Activated CD4-positive, alpha-beta T cell treated with anti-CD3 and anti-CD28 coated beads, Interleukin-2, amount 10 ng/mL, durations not matched to agents 24 days and 14 days (primary cell): ENCODE results near the gene ARHGAP4. TPM values are rescaled to one million over a fixed set of nuclear protein-coding genes. Genes with fewer than 3 reads are reported as not detected.
A peak's percentile ranks its signal among the peaks of the same experiment; 100 is the strongest.

Source experiments
- DNase-seq: peaks from one replicate; pipeline ENCODE4 v3.0.0; 2022
- H3K27ac Mint-ChIP-seq: one replicate; pipeline ENCODE4 v1.8.0; 2022; ENCODE audit warnings: mild to moderate bottlenecking, mixed read lengths
- H3K27me3 Mint-ChIP-seq: one replicate; pipeline ENCODE4 v1.8.0; 2022; ENCODE audit warnings: mixed read lengths
- H3K36me3 Mint-ChIP-seq: one replicate; pipeline ENCODE4 v1.8.0; 2022; ENCODE audit warnings: low read depth, mild to moderate bottlenecking, mixed read lengths
- H3K4me1 Mint-ChIP-seq: one replicate; pipeline ENCODE4 v1.8.0; 2021; ENCODE audit warnings: mixed read lengths
- H3K4me3 Mint-ChIP-seq: one replicate; pipeline ENCODE4 v1.8.0; 2022; ENCODE audit warnings: mild to moderate bottlenecking, moderate library complexity, mixed read lengths
- H3K9me3 Mint-ChIP-seq: one replicate; pipeline ENCODE4 v1.8.0; 2021; ENCODE audit warnings: mixed read lengths
- intact Hi-C: fragments of 100-400 bp; cut with micrococcal nuclease; formaldehyde crosslinking; loops from one replicate; pipeline ENCODE4 v1.15.1; 2023
- total RNA-seq: library from RNA; stranded (reverse); gene quantifications from 2 replicates; pipeline ENCODE4 v1.2.3, GENCODE V29; 2022

Gene ARHGAP4
- total RNA-seq, 1 donor from 2014 or later = 137 TPM

DNA sequence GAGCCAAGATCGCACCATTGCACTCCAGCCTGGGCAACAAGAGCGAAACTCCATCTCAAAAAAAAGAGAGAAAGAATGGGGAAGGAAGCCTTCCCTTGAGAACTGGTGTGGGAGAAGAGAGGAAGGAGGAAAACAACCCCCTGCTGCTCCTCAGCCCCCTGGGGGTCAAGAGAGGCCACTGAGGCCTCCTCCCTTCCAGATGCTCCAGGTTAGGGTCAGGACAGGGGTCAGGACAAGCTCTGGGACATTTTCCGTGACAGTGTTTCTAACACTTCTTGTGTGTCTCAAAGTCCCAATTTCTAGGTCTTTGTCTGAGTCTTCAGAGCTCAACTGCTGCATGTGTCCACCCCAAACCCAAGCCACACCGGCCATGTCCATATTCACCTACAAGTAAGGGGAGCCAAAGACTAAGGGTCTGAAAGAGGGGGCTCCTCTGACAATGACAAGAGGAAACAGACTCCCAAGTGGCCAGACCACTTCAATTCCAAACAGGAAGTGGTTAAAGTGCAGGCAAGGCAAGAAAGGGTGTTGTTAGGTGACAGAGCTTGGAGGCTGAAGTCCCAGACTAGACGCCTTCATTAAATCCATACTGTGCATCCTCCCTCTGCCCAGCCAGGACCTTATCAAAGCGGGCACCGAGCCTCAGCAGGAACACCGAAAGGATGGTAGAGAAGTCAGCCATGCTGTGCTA lies 48.3 kb downstream of the ARHGAP4 start:
- peaks cover 16% of the 10 kb centered on the region for H3K27me3 Mint-ChIP-seq
- peak overlapping the region; percentile 43 for H3K4me3 Mint-ChIP-seq
- H3K9me3 Mint-ChIP-seq = no peaks in the 10 kb centered on the region
- no peak overlapping the region for H3K27ac Mint-ChIP-seq
- peaks cover 20% of the 10 kb centered on the region for H3K4me1 Mint-ChIP-seq
- no peaks in the 10 kb centered on the region for H3K36me3 Mint-ChIP-seq
- no peak for DNase-seq
- intact Hi-C loops = loop anchor here (5.0 to 10.0 kb wide), 2 partner anchors 47 to 55 kb away; partner anchors contain the start of gene ARHGAP4

DNA sequence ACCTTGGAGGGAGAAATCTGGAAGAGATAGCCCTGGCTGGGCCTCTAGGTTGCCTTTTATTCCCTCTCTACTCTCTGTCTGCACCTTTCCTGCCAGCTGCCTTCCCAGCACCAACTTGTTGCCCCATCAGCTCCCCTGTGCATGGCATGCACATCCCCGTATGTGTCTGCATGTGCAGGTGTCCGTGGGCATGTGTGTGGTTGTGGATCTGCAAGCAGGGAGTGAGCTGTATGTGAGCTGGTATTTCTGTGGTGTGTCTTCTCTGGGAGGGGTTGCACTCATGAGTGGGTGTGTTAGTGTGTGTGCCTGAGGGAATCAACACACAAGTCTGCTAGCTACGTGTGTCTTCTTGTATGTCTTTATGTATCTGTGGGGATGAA lies 50.0 kb downstream of the ARHGAP4 start:
- Mint-ChIP-seq H3K4me3 (no peak overlapping the region), H3K36me3 (no peaks in the 10 kb centered on the region), H3K9me3 (no peaks in the 10 kb centered on the region), H3K27me3 (peaks cover 17% of the 10 kb centered on the region), H3K4me1 (peaks cover 18% of the 10 kb centered on the region), H3K27ac (peak overlapping the region; percentile 1)
- no peak for DNase-seq
- intact Hi-C loops = loop anchor here (5.0 to 10.0 kb wide), 2 partner anchors 49 to 54 kb away; partner anchors contain the start of gene ARHGAP4

- no peaks in the 10 kb centered on the region for H3K9me3 Mint-ChIP-seq
- no peaks in the 10 kb centered on the region for H3K36me3 Mint-ChIP-seq
- peak; percentile 93 for DNase-seq
- no peak overlapping the region for H3K27ac Mint-ChIP-seq
- peaks cover 18% of the 10 kb centered on the region for H3K4me1 Mint-ChIP-seq
- intact Hi-C loops = loop anchor here (5.0 to 10.0 kb wide), 2 partner anchors 49 to 53 kb away; partner anchors contain the start of gene ARHGAP4
- H3K4me3 Mint-ChIP-seq = no peak overlapping the region
- peaks cover 17% of the 10 kb centered on the region for H3K27me3 Mint-ChIP-seq
Measured at GRCh38 chrX:153875391-153876111, 50.5 kb downstream of the ARHGAP4 start.

DNA sequence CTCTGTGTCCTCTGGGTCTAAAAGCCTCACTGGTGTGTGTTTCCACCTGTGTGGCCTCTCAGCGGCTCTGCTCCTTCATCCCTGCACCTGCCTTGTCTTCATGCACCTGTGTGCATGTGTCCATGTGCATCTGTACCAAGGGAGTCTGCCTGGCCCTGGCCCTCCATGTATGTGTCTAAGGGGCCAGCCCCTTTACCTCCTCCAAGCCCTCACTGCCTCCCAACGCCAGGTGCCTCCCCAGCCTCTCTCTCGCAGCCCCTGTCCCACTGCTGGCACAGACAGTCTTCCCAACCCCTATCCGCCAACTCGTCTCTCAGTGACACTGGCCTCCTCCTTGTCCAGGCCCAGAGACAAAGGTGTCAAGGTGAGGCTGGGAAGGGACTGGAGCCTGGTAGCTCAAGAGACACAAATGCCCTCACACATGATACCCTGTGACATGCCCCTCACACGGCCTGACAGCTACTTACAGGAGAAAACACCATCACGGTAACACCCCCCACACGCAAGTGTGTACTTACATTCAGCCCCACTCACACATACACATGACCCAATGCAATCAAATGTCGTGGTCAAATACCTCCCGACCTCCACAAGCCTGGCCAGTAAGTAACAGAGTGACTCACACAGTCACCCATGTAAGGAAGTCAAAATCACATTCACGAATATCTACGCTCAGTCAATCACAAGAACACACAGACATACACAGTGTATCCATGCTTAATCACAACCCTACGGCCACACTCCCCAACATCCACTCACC lies 51.5 kb downstream of the ARHGAP4 start:
- Mint-ChIP-seq H3K9me3 (no peaks in the 10 kb centered on the region), H3K36me3 (no peaks in the 10 kb centered on the region), H3K27me3 (peaks cover 17% of the 10 kb centered on the region), H3K4me1 (peaks cover 16% of the 10 kb centered on the region), H3K27ac (no peak overlapping the region), H3K4me3 (no peak overlapping the region)
- no peak for DNase-seq
- intact Hi-C loops = loop anchor here (5.0 to 10.0 kb wide), 2 partner anchors 50 to 52 kb away; partner anchors contain the start of gene ARHGAP4

- intact Hi-C loops = loop anchor here (10.0 kb wide), 1 partner anchor 51 kb away; the partner anchor contains the start of gene ARHGAP4
- Mint-ChIP-seq H3K36me3 (no peaks in the 10 kb centered on the region), H3K27me3 (peaks cover 14% of the 10 kb centered on the region), H3K4me1 (peaks cover 11% of the 10 kb centered on the region), H3K9me3 (no peaks in the 10 kb centered on the region), H3K27ac (no peak overlapping the region), H3K4me3 (no peak overlapping the region)
- DNase-seq = no peak
Measured at GRCh38 chrX:153874085-153874365, 52.0 kb downstream of the ARHGAP4 start.

DNA sequence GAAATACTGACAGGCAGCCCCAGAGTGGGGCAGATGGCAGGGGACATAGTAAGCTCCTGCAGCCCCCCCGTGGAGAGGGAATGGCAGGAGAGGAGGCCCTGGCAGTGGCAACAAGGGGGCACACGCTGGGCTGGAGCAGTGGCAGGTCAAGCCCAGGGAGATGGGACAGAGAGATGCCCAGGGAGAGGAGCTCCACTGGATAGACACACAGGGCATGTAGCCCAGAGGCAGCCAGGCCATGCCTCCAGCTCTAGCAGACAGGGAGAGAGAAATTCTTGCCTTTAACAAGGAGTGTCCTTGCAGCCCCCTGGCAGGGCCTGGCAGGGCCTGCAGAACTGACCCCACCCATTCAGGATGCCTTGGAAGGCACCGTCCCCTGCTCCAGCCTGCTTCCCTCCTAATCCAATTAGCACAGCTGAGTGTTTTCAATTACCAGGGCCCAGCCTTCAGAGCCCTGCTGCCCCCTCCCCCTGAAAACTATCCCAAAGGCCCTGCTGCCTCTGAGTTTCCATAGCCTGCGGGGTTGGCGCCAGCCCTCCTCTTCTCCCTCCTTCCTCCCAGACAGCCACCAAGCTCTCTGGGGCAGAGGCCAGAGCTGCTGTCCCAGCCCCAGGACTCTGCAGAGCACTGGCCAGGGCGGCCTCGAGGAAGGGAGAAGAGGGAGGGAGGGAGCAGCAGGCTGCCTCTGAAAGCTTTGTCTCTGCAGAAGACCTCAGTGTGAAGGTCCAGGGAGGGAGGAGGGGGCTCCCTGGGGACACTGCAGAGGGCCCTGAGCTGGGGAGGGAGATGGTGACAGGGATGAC lies 52.6 kb downstream of the ARHGAP4 start:
- Mint-ChIP-seq H3K4me3 (no peak overlapping the region), H3K27ac (no peak overlapping the region), H3K9me3 (no peaks in the 10 kb centered on the region), H3K4me1 (peaks cover 6% of the 10 kb centered on the region), H3K27me3 (peaks cover 12% of the 10 kb centered on the region), H3K36me3 (no peaks in the 10 kb centered on the region)
- no peak for DNase-seq
- intact Hi-C loops = loop anchor here (10.0 kb wide), 1 partner anchor 51 kb away; the partner anchor contains the start of gene ARHGAP4

DNA sequence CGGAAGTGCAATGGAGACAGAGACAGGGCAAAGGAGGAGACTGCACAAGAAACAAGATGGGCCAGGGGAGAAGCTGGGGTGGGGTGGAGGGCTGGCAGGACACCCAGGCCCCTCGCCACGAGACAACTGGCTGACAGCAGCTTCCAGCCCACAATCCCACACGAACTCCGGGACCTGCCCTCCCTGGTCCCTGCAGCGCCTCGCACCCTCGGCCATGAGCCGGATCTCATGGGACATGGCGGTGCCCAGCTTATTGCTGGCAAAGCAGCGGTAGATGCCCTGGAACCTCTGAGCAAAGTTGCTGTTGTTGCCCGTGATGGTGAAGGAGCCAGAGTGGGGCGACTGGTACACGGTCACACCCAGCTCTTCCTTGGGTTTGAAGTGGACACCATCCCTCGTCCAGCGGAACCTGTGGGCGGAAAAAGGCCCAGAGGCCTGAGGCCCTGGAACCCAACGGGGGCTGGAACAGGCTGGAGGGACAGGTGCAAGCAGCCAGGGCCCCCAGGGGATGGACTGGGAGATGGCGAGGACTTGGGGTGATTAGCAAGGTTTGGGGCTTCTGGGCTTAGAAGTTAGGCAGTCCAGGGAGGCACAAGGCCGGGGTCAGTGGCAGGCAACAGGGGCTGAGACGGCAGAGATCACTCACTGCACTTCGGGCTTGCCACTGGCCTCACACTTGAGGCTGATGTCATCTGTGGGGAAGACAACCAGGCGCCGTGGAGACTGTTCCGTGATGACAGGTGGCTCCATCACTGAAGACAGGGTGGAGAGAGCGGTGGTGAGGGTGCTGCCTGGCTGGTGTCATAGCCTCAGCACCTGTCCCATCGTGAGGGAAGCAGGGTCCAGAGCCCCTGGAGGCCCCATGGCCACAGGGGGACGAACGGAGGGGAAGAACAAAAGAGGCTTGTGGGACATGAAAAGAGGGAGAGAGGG lies 53.9 kb downstream of the ARHGAP4 start:
- DNase-seq = no peak
- Mint-ChIP-seq H3K27ac (no peak overlapping the region), H3K36me3 (no peaks in the 10 kb centered on the region), H3K27me3 (peaks cover 12% of the 10 kb centered on the region), H3K4me3 (no peak overlapping the region), H3K9me3 (no peaks in the 10 kb centered on the region), H3K4me1 (no peaks in the 10 kb centered on the region)
- intact Hi-C loops = loop anchor here (10.0 kb wide), 1 partner anchor 53 kb away; the partner anchor contains the start of gene ARHGAP4

DNA sequence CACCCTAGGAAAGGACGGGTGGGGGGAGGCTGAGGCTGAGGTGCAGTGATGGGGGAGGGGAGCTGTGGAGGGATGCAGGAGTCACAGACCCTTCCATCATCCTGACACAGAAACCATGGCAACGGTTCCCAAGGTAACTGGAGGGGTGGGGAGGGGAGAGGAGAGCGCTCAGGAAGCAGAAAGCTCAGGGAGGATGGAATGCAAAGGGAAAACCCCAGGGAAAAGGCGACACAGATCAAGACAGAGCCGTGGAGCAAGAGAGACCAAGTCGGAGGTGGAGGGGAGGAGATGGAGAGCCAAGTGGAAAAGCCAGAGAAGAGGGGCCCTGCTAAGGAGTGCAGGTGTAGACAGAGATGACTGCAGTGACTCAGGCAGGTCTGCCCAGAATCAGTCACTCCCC lies 54.6 kb downstream of the ARHGAP4 start:
- Mint-ChIP-seq H3K9me3 (no peaks in the 10 kb centered on the region), H3K27ac (no peak overlapping the region), H3K4me3 (no peak overlapping the region), H3K4me1 (no peaks in the 10 kb centered on the region), H3K36me3 (no peaks in the 10 kb centered on the region), H3K27me3 (peaks cover 12% of the 10 kb centered on the region)
- intact Hi-C loops = loop anchor here (10.0 kb wide), 1 partner anchor 53 kb away; the partner anchor contains the start of gene ARHGAP4
- no peak for DNase-seq

DNA sequence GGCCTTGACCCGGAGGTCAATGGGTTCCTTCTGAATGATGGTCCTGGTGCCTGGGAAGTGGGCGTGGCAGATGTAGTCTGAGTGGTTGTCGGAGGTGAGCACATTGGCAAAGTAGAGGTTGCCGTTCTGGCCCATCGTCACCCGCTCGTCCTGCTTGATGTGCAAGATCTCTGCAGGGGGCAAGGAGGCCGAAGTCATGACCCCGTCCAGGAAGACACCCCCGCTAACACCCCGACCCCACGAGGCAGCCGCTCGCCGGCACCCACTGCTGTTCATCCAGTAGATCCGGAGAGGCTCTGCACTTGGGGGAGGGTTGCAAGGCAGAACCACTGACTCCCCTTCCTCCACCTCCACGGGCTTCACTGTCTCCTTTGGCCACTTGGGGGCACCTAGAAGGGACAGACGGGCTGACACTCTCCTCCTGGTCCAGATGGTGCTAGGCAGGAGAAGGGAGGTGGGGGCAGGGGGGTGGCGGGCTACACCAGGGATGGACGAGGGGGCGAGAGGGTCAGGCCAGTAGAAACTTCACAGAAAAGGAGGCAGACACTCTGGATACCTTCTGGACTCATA lies 55.2 kb downstream of the ARHGAP4 start:
- DNase-seq = no peak
- Mint-ChIP-seq H3K27me3 (peaks cover 7% of the 10 kb centered on the region), H3K27ac (no peak overlapping the region), H3K4me3 (no peak overlapping the region), H3K36me3 (no peaks in the 10 kb centered on the region), H3K9me3 (no peaks in the 10 kb centered on the region), H3K4me1 (no peaks in the 10 kb centered on the region)
- intact Hi-C loops = loop anchor here (10.0 kb wide), 1 partner anchor 54 kb away; the partner anchor contains the start of gene ARHGAP4

GRCh38 chrX:153870288-153870690 lies 55.8 kb downstream of the ARHGAP4 start:
- H3K36me3 Mint-ChIP-seq = no peaks in the 10 kb centered on the region
- H3K27me3 Mint-ChIP-seq = peaks cover 7% of the 10 kb centered on the region
- intact Hi-C loops = loop anchor here (10.0 kb wide), 1 partner anchor 55 kb away; the partner anchor contains the start of gene ARHGAP4
- H3K4me3 Mint-ChIP-seq = no peak overlapping the region
- no peaks in the 10 kb centered on the region for H3K4me1 Mint-ChIP-seq
- H3K9me3 Mint-ChIP-seq = no peaks in the 10 kb centered on the region
- no peak for DNase-seq
- no peak overlapping the region for H3K27ac Mint-ChIP-seq

- H3K27ac Mint-ChIP-seq = no peak overlapping the region
- intact Hi-C loops = loop anchor here (10.0 kb wide), 1 partner anchor 55 kb away; the partner anchor contains the start of gene ARHGAP4
- DNase-seq = no peak
- peaks cover 4% of the 10 kb centered on the region for H3K27me3 Mint-ChIP-seq
- H3K9me3 Mint-ChIP-seq = no peaks in the 10 kb centered on the region
- H3K36me3 Mint-ChIP-seq = no peaks in the 10 kb centered on the region
- H3K4me1 Mint-ChIP-seq = no peaks in the 10 kb centered on the region
- no peak overlapping the region for H3K4me3 Mint-ChIP-seq
Measured at GRCh38 chrX:153869473-153870287, 56.4 kb downstream of the ARHGAP4 start.
